ENCODE results near the gene PRDX5. TPM values are rescaled to one million over a fixed set of nuclear protein-coding genes. Genes with fewer than 3 reads are reported as not detected.
A peak's percentile ranks its signal among the peaks of the same experiment; 100 is the strongest.

The PRDX5 gene
- total and polyA plus RNA-seq, 9 of the 15 experiments (the other 6 are each of a cell fraction or from before 2014, with no cell fraction given): 40.8 to 327 (median 204) TPM

DNA sequence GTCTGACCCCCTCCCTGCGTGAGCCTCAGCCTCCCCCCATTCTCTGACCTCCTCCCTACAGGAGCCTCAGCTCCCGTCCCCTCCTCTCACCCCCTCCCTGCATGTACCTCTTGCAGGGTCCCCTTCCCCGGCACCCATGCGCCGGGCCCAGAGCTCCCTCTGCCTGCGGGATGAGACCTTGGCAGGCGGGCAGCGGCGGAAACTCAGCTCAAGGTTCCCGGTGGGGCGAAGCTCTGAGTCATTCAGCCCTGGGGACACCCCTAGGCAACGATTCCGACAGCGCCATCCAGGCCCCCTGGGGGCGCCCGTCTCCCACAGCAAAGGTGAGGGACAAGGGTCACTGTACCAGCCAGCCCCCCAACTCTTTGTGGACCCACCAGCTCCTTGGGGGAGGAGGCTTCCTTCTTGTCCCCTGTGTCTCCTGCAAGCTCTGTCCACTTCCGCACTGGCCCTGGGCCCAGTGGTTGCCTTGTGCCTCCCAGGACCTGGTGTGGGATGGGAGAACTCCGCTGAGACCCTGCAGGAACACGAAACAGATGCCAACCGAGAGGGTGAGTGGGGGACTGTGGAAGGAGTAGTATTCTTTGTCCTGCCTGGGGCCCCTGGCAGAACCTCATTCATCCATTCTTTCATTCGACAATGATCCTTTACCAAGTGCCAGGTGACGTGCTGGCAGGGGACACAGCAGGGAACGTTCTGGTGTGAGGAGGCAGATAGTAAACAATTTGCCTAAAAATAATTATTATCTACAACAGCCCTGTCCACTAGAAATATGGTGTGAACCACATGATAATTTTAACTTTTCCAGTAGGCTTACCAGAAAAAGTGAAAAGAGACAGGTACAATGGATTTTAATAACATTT, 37.4 kb downstream of the PRDX5 start (continued):
- TF ChIP-seq EP300 (IDR thresholded peaks at IDR 0.05; ENCODE audit: low read length) (peak; percentile 33; the same call in 1 of the 2 replicates), CC2D1A (IDR thresholded peaks at IDR 0.05) (peak; percentile 83; the same call in 1 of the 2 replicates), TCFL5 (CRISPR knock-in tag; conservative IDR thresholded peaks at IDR 0.05) (no peak), POLR3A (IDR thresholded peaks at IDR 0.05; ENCODE audit: borderline replicate concordance, extremely low read depth, insufficient read depth, insufficient read length) (no peak), TRIM24 (IDR thresholded peaks at IDR 0.05) (peak in 1 of 2 experiments; percentile 46; a peak in 1 of 4 replicates), ZNF764 (CRISPR knock-in tag; IDR thresholded peaks at IDR 0.05; ENCODE audit: low read depth) (no peak), IRF2 (CRISPR knock-in tag; IDR thresholded peaks at IDR 0.05) (no peak), RBM22 (IDR thresholded peaks at IDR 0.05; ENCODE audit: low read depth, low read length, poor library complexity, severe bottlenecking) (no peak), CBX1 (IDR thresholded peaks at IDR 0.05; ENCODE audit: low read depth) (peak; percentile 58; the same call in 1 of the 2 replicates), SIX5 (IDR thresholded peaks at IDR 0.05; ENCODE audit: borderline replicate concordance in 1 of 2, insufficient read depth in 1 of 2, low read depth in 1 of 2, low read length in 2 of 2) (no peak), ZFP36 (IDR thresholded peaks at IDR 0.05; ENCODE audit: low read depth, low read length, partially characterized antibody) (no peak), SMARCC2 (IDR thresholded peaks at IDR 0.05; ENCODE audit: low read depth) (peak; percentile 81; the same call in 1 of the 2 replicates), ZNF316 (IDR thresholded peaks at IDR 0.05) (peak; percentile 52), YBX1 (IDR thresholded peaks at IDR 0.05) (no peak), SOX6 (IDR thresholded peaks at IDR 0.05) (peak; percentile 54; the same call in 1 of the 2 replicates), ZNF24 (IDR thresholded peaks at IDR 0.05) (no peak), HMG20B (CRISPR knock-in tag; IDR thresholded peaks at IDR 0.05) (no peak), POLR2B (IDR thresholded peaks at IDR 0.05; ENCODE audit: low read depth, partially characterized antibody) (peak; percentile 47)
- TF ChIP-seq, protein P1, sequence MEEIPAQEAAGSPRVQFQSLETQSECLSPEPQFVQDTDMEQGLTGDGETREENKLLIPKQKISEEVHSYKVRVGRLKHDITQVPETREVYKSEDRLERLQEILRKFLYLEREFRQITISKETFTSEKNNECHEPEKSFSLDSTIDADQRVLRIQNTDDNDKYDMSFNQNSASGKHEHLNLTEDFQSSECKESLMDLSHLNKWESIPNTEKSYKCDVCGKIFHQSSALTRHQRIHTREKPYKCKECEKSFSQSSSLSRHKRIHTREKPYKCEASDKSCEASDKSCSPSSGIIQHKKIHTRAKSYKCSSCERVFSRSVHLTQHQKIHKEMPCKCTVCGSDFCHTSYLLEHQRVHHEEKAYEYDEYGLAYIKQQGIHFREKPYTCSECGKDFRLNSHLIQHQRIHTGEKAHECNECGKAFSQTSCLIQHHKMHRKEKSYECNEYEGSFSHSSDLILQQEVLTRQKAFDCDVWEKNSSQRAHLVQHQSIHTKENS (CRISPR knock-in tag; IDR thresholded peaks at IDR 0.05): no peak
- TF ChIP-seq, protein P2, sequence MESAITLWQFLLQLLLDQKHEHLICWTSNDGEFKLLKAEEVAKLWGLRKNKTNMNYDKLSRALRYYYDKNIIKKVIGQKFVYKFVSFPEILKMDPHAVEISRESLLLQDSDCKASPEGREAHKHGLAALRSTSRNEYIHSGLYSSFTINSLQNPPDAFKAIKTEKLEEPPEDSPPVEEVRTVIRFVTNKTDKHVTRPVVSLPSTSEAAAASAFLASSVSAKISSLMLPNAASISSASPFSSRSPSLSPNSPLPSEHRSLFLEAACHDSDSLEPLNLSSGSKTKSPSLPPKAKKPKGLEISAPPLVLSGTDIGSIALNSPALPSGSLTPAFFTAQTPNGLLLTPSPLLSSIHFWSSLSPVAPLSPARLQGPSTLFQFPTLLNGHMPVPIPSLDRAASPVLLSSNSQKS (CRISPR knock-in tag; IDR thresholded peaks at IDR 0.05): no peak
- TF ChIP-seq, protein P3, sequence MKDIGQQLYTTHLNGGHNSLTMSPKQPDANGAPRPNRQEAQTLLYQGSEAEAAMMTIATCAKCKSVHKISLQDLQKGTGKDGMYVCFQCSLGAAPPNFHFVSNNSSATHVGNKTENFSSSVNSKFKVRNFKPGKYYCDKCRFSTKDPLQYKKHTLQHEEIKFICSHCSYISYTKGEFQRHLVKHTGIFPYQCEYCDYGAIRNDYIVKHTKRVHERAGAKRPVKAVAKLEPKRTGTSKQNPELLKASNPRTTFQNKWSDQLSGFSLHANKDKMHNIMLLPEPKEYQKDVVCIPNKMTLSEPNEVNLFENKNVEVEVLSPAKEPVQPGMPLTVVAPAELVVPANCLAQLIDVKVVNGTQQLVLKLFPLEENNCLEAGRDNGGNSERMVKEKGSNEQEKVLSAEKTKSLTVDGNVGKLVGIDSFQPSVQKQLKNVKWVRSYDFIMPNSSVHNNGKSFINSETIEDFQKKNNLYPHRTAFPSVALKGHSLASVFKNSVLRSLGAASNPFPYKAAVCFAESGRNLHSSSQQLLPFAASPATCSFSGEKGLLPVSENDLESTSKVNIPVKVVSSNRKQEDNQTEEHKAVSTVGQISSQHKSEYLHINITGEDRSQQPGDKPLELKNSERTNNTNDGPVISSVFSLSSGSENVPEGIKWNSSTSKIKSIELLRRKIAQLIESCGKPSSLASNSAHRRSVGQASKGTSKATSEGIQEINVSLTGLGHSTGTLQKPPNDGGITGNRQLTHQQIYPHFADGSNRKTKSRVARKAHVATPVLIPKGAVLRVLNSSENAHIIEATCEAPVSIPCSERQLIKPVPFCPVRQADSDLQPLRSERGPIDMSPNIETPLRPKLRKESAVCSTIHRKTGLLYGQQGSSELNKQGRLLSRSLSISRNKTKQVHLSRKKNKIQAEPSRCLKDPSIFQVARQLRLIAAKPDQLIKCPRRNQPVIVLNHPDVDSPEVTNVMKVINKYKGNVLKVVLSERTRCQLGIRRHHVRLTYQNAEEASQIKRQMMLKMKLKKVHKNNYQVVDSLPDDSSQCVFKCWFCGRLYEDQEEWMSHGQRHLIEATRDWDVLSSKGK (CRISPR knock-in tag; IDR thresholded peaks at IDR 0.05): no peak
- TF ChIP-seq, protein P4, sequence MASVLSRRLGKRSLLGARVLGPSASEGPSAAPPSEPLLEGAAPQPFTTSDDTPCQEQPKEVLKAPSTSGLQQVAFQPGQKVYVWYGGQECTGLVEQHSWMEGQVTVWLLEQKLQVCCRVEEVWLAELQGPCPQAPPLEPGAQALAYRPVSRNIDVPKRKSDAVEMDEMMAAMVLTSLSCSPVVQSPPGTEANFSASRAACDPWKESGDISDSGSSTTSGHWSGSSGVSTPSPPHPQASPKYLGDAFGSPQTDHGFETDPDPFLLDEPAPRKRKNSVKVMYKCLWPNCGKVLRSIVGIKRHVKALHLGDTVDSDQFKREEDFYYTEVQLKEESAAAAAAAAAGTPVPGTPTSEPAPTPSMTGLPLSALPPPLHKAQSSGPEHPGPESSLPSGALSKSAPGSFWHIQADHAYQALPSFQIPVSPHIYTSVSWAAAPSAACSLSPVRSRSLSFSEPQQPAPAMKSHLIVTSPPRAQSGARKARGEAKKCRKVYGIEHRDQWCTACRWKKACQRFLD (CRISPR knock-in tag; IDR thresholded peaks at IDR 0.05): no peak
